Skin of body (tissue), 2 donors: Measurements from ENCODE around the gene PNMA1. TPM values are rescaled to one million over a fixed set of nuclear protein-coding genes. Genes with fewer than 3 reads are reported as not detected.

ENCODE experiments used
- DNase-seq: peaks from one replicate; lab custom pipeline; 2025; lab: John Stamatoyannopoulos, UW
- total RNA-seq: library from RNA; depleted of rRNA; stranded (reverse); fragments of >200 nt; gene quantifications from one replicate; pipeline ENCODE4 v1.2.3, GENCODE V29; 2014

The PNMA1 gene, protein sequence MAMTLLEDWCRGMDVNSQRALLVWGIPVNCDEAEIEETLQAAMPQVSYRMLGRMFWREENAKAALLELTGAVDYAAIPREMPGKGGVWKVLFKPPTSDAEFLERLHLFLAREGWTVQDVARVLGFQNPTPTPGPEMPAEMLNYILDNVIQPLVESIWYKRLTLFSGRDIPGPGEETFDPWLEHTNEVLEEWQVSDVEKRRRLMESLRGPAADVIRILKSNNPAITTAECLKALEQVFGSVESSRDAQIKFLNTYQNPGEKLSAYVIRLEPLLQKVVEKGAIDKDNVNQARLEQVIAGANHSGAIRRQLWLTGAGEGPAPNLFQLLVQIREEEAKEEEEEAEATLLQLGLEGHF
- 15.7 TPM for total RNA-seq

DNA sequence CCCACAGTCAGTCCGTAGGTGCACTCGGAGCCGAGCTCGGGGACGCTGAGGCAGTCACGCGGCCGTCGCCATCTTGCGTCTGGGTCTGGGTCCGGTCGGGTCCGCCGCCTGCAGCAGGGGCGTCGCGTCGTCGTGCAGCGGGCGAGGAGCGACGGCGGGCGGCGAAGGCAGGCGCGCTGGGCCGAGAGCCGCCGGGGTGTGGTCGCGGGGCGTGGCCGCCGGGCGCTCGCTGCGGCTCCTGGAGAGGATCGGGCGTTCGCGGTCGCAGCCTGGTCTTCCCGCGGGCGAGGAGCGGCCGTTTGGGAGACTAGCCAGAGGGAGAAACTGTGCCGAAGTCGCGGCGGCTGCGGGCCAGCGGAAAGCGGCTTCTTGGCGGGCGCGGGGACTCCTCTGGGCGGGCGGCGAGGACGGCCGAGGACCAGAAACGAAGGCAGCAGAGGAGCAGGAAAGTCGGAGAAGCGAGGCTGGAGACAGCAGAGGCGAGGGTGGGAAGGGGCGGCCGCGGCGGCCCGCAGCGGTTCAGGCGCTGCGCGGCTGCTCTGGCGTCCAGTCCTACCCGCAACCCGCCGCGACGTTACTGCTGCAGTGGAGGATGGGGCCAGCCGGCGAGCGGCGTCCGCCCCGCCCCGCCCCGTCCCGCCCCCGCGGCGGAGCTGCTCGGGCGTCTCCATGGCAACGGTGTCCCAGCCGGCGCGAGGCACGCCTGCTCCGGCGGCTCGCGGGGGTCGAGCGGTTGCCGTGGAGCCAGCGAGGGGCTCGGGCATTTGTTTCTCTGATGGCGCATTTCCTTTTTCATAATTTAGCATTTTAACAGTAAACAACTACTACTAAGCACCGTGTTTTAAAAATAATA lies at the start of gene PNMA1:
PNMA1 (minus strand) TSS at position 582 of the 853 bp plus-strand sequence. CDS start 745 bp downstream, outside the sequence.
- peak; percentile 79 for DNase-seq

DNA sequence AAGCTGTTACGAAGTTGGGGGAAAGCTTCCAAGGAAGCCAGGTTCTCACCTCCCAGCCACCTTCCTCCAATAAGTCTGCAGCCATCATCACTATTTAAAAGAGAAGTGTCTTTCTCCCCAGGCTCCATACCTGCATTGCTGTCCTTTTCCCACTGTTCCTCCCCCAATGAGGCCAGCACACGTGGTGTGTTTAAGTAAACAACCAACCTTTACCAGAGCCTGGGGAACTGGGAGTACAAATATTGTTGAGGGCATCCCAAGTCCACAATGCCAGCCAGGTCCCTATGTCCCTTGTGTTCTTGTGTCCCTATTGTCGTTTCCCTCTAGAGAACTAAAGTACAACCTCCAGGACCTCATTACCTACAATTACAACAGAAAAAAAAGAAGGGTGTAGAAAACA lies 49.2 kb upstream of the PNMA1 start:
- DNase-seq = no peak

- no peak for DNase-seq
These were observed 48.2 kb upstream of the PNMA1 start for GRCh38 chr14:73762375-73762822.

GRCh38 chr14:73761618-73762355 lies 47.6 kb upstream of the PNMA1 start:
- no peak for DNase-seq

DNA sequence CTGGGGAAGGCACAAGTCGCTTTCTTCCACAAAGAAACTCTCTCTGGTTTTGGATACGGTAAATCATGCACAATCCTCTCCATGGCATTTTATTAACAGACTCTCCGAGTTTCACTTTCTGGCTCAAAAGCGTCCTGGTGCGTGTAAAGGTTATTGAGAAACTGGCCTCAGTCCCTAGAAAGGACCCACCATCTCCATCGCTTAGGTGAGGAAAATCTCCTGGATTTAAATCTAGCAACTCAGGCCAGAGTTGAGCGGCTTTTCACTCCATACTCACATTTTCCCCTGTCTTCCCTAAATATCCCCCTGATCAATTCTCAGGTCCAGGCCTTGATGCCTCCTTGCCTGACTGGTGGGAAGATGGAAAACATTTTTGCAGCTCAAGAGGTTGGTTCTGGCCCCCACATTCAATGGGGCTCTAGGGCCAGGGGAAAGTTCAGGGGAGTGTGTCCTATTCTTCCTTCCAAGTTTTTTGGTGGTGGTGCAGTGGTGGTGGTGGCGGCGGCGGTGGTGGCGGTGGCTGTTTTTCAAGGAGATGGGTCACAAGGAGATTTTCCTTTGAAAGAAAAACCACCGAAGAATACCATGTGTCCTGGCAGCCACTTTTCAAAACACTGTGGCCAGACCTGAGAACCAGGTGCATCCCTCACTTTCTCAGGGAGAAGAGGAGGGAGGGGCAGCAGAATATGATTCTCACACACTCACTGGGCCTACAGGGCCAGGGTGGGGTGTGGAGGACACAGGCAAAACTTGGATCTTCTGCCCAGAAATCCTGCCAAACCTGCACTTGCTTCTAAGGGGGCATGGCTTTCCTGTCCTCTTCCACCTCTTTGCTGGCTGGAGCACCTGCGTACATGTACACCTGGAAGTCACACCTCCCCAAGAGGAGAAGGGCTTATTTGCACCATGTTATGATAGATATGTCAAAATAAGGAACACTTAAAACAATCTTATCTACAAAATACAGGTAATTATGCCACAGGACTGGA lies 46.7 kb upstream of the PNMA1 start:
- DNase-seq = no peak

DNA sequence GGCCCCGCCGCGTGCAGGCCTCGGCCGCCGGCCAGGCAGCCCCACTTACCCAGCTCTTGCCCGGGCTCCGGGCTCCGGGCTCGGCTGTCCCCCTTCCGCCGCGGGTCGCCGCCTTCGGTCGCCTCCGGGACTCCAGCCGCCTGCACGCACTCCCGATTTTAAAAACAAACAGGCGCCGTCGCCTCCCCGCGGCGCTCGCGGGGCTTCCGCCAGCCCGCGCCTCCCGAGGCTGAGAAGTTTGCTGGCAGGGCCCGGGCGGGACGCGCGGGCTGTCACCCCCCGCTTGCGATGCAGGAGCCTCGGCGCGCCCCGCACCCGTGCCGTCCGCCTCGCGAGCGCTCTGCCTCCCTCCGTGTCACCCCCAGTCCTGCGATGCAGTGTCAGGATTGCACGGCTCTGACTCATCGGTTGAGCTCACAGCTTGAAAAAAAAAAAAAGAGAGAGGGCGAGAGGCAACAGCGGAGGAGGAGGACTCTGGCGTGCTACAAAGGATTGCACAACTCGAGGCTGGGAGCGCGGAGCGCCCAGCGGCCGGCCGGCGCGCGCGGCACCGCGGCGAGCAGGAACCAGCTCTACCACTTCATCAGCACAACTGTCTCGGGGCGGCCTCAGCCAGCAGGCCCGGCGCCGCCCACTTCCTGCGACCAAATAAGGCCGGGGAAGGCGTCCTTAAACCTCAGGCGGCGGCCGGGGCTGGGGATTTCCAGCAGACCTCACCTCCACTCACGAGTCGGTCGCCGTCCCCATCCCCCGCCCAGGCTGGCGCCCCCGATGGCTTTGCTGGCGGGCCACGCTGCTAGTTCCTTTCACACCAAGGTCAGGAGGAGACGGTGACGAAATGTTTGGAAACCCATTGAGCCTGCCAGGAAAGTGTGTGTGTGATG lies 45.8 kb upstream of the PNMA1 start:
- DNase-seq = peak; percentile 95

GRCh38 chr14:73759183-73759713 lies 45.1 kb upstream of the PNMA1 start:
- DNase-seq = peak; percentile 56

DNA sequence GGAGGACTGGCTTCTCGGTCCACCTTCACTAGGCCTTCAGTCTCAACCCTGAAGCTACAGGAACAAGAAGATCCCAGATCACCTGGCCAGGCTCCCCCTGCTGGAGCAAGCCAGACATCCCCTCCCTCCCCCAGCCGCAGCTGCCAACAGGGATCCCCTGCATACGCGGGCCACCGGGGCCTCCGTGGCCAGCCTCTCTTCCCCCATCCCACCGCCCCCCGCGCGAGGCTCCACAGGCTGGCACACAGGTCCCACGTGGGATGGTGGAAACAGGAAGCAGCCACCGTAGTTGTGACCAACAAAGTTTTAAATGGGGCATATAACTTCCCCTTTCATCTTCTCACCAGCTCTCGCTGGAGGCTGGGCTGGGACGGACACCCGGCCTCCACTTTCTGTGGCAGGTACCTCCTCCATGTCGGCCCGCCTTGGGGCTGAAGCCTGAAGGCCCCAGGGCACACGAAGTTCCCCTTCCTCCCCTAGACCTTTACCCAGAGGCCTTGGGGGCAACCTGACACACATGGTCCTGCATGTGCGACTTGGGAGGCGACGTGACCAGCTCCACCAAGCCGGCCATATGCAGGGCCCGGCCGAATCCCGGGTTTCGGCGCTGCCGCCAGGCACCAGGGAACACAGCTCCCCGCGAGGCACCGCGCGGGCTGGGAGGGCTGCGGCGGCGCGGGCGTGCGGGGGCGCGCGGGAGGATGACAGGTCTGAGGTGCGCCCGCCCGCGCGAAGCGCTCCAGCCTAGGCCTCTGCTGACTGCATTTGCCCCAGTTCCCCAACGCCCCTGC lies 44.4 kb upstream of the PNMA1 start:
- peak; percentile 18 for DNase-seq

GRCh38 chr14:73757876-73758391 lies 43.8 kb upstream of the PNMA1 start:
- no peak for DNase-seq

DNA sequence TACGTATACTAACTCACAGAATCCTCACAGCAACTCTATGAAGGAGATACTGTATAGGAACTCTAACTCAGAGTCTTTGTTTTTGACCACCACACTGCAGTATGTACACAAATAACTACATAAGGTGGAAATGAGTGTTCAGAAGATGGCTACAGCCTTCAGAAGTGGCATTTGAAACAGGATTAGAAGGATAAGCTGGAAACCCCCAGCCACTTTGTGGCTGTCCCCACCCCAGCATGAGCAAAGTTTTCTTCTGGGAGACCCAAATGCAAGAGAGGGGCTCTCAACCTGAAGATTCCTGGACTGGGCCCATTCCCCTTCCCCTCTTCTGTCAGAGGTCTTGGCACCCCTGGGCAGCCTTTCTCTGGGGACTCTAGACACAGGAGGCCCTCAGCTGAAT lies 43.2 kb upstream of the PNMA1 start:
- DNase-seq = no peak

GRCh38 chr14:73755434-73756014 lies 41.3 kb upstream of the PNMA1 start:
- DNase-seq = no peak

DNA sequence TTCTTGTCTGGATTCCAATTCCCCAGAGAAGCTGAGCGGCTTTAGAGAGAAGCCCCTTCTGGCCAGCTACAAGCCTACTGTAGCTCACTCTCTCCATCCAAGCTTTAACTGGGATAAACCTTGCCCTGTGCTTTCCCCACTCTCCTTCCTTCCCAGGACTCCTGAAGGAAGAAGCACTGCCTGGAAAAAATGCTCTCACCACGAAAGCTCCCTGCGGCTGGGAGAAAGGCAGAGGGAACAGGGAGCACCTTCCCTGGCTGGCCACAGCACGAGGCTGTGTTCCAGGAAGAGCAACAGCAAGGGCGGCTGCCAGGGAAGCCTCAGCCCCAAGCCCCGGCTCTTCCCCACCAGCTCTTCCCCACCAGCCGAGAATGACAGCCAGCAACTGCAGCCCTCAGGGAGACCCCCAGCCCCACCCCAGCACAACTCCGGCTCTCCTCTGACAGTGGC lies 40.8 kb upstream of the PNMA1 start:
- peak; percentile 61 for DNase-seq

GRCh38 chr14:73753887-73754795 lies 40.0 kb upstream of the PNMA1 start:
- peak; percentile 75 for DNase-seq

- DNase-seq = peak; percentile 26
These were observed 39.1 kb upstream of the PNMA1 start for GRCh38 chr14:73753124-73753886.

GRCh38 chr14:73752297-73752992 lies 38.3 kb upstream of the PNMA1 start:
- DNase-seq = peak; percentile 21
